ENCODE measurements around the gene GNPNAT1.
A peak's percentile ranks its signal among the peaks of the same experiment; 100 is the strongest.
"Not testable (repeated sequence)": the region's sequence is repeated elsewhere in the genome, so short reads cannot be mapped to it uniquely, and the experiment has no call there.

GNPNAT1 gene

GRCh38 chr14:52790011-52790755 is 1.2 kb downstream of the GNPNAT1 start:
- DNase-seq (ENCODE audit: low spot score) = peak; percentile 26

- DNase-seq (ENCODE audit: low spot score) = no peak
Measured at GRCh38 chr14:52789118-52789517, 2.3 kb downstream of the GNPNAT1 start.

- DNase-seq (ENCODE audit: low spot score) = no peak
Measured at GRCh38 chr14:52786887-52787286, 4.5 kb downstream of the GNPNAT1 start.

DNA sequence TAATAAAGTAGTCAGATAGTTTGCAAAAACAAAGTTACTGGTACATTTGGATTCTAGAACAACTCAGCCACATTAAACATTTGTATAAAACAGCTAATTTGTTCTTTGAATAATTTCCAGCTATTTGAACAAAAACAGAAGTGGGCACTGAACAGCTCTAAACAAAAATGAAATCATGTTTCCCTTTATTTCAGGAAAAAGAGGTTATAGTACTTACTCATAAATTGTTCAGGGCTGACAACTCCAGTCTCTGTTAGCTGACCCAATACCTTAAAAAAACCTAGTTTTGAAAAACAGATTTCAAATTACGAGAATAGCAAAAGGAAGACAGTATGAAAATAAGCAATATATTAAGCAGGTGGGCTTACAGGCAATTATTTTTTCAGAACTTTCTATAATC is 8.2 kb downstream of the GNPNAT1 start:
- no peak for DNase-seq (ENCODE audit: low spot score)

DNA sequence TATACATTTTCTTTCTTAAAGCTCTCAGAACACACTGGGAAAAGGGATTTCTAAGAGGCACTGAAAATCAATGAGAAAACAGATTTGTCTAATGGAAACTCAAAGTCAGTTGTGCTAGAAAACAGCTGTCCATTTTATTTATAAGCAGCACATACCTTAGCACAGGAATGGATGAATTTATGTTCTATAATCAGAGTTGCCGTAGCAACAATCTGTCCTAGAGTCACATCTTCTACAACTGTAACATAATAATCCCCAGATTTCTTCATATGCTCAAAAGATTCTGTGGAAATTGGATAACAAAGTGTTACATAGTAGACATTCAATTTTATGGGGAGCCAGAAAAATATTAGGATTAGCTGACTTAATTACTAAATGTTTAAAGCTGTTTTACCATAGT is 9.8 kb downstream of the GNPNAT1 start:
- no peak for DNase-seq (ENCODE audit: low spot score)

- no peak for DNase-seq (ENCODE audit: low spot score)
Measured at GRCh38 chr14:52780893-52781292, 10.5 kb downstream of the GNPNAT1 start.

- DNase-seq (ENCODE audit: low spot score) = no peak
Measured at GRCh38 chr14:52778702-52779101, 12.7 kb downstream of the GNPNAT1 start.

DNA sequence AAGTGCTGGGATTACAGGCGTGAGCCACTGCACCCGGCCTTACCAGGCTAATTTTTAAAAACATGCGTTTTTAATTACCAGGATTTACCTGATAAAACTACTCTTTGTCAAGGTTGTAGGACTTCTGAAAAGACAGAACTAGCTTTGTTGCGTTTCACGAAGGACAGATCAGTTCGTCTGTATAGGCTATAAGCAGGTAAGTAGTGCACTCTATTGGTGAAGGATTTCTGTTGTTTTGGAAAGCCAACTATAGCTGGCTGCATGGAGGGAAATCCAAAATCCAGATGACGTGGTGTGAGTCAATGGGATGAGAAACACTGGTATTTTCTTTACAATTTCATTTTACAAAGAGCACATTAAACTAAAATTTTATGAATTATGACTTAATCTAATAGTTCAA is 14.6 kb downstream of the GNPNAT1 start:
- DNase-seq (ENCODE audit: low spot score) = no peak

- DNase-seq (ENCODE audit: low spot score) = no peak
Measured at GRCh38 chr14:52769887-52770286, 21.5 kb downstream of the GNPNAT1 start.

- no peak for DNase-seq (ENCODE audit: low spot score)
Measured at GRCh38 chr14:52767058-52767833, 24.2 kb downstream of the GNPNAT1 start.

DNA sequence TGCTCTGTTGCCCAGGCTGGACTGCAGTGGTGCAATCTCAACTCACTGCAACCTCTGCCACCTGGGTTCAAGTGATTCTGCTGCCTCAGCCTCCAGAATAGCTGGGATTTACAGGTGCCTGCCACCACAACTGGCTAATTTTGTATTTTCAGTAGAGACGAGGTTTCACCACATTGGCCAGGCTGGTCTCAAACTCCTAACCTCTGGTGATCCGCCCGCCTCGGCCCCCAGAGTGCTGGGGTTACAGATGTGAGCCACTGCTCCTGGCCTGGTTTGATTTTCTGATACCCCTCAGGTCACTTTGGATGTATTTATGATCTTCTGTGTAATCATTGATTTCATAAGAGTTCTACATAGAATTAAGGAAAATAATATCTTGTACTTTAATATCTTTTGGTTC is 28.5 kb downstream of the GNPNAT1 start:
- DNase-seq (ENCODE audit: low spot score) = not testable (repeated sequence)

- no peak for DNase-seq (ENCODE audit: low spot score)
Measured at GRCh38 chr14:52759145-52759544, 32.3 kb downstream of the GNPNAT1 start.

GRCh38 chr14:52755607-52756316 is 35.6 kb downstream of the GNPNAT1 start:
- DNase-seq (ENCODE audit: low spot score) = no peak

GRCh38 chr14:52748647-52749292 is 42.6 kb downstream of the GNPNAT1 start:
- no peak for DNase-seq (ENCODE audit: low spot score)

- DNase-seq (ENCODE audit: low spot score) = no peak
Measured at GRCh38 chr14:52741865-52742264, 49.5 kb downstream of the GNPNAT1 start.

DNA sequence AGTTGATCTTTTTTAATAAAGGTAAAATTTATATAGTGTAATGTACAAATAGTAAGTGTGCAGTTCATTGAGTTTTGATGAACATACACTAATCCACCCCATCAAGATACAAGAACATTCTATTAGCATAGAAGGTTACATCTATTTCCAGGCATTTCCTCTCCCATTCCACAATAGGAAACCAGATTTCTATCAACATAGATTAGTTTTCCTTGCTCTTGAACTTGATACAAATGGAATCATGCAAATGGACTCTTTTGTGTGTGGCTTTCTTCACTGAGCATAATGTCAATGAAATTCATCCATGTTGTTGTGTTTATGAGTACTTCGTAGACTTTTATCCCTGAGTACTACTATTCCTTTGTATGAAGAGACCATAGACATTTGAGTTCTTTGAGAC is 50.7 kb downstream of the GNPNAT1 start:
- no peak for DNase-seq (ENCODE audit: low spot score)

GRCh38 chr14:52738409-52738808 is 53.0 kb downstream of the GNPNAT1 start:
- DNase-seq (ENCODE audit: low spot score) = no peak

- peak; percentile 6 for DNase-seq (ENCODE audit: low spot score)
Measured at GRCh38 chr14:52735921-52736489, 55.4 kb downstream of the GNPNAT1 start.

GRCh38 chr14:52733824-52734223 is 57.6 kb downstream of the GNPNAT1 start:
- peak; percentile 7 for DNase-seq (ENCODE audit: low spot score)

DNA sequence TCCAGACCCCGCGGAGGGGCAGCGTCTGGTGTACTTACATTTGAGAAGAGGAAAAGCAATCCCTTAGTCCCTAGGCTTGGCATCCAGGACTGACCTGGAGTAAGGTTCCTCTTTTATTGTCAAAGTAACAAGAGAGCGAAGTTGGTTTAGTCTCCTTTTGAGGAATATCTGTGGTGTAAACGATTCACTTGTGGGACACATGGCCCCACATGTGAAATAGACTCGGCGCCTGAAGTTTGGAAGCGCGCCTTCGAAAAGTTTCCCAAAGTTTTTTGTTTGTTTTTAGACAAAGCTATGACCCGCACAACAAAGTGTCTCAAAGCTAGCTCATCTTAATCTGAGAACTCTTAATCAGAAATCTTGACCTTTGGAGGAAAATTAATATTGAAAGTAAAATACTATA is 60.7 kb downstream of the GNPNAT1 start:
- DNase-seq (ENCODE audit: low spot score) = no peak

DNA sequence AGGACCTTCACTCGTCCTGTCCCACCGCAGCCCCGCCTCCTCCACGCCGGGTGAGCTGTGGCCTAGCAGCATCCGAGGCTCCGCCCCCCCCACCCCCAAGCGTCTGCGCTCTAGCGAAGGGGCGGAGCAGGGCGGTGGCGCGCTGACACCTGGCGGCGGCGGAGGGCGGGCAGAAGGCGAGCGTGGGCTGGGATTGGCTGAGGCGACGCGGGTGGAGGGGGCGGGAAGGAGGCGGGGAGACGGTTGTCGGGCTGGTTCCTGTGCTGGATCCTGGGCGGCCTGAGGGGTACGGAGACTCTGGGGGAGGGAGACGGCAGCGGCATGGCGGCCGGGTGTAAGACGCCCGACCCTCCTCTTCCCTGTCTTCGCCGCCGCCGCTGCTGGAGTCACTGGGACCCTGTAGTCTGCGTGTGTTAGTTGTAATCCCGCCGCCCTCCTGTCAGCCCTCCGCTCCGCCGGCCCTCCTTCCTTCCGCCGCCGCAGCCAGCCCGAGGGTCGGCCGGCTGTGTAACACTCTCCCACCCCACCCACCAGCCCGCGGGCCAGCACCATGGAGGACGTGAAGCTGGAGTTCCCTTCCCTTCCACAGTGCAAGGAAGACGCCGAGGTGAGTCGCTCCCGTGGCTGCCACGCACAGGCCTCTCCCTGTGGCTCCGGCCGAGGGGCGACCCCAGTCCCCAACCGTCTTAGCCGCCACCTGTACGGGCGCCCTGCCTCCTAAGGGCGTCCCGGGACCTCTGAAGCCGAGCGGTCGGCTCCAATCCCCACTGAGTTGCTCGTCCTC is 61.3 kb downstream of the GNPNAT1 start, which contains the start of gene STYX:
STYX (plus strand) TSS at position 242 of the 784 bp plus-strand sequence; CDS start at position 551, 309 bp downstream.
- peak; percentile 93 for DNase-seq (ENCODE audit: low spot score)
